A673 (cell line): ENCODE data around the gene HAPLN3. TPM values are rescaled to one million over a fixed set of nuclear protein-coding genes. Genes with fewer than 3 reads are reported as not detected.

Experiments
- BruUV-seq: library from RNA; stranded (reverse); fragments of 400-500 nt; replicated peaks from 2 replicates; lab custom pipeline; 2021; lab: Mats Ljungman, UMichigan
- CTCF ChIA-PET: fragments of 300-600 bp; sonication (Branson Sonifier 250); formaldehyde crosslinking; loops from one replicate; lab custom pipeline; 2022; ENCODE audit warnings: antibody characterized with exemption; lab: Charles Lee
- POLR2A ChIA-PET: fragments of 300-600 bp; sonication (Branson Sonifier 250); formaldehyde crosslinking; loops from one replicate; lab custom pipeline; 2022; ENCODE audit warnings: antibody characterized with exemption; ENCODE audit not compliant: low non-redundant PET; lab: Charles Lee
- DNase-seq: peaks from one replicate; pipeline ENCODE4 v3.0.0-alpha.2; 2015; ENCODE audit warnings: low spot score
- H3K27ac ChIP-seq: fragments of 200-600 bp; sonication (generic); 2 replicates; pipeline ENCODE4 v1.5.1; 2016; ENCODE audit warnings: mixed run types, low read depth, mild to moderate bottlenecking, mixed read lengths, antibody characterized with exemption, low read length; ENCODE audit not compliant: poor library complexity, severe bottlenecking
- H3K27me3 ChIP-seq: fragments of 200-600 bp; sonication (generic); replicated peaks from 2 replicates; pipeline ENCODE4 v1.6.1; 2017; ENCODE audit warnings: mixed run types, low read depth, mild to moderate bottlenecking, mixed read lengths, antibody characterized with exemption, low read length; ENCODE audit not compliant: insufficient read depth, poor library complexity
- H3K36me3 ChIP-seq: fragments of 200-600 bp; sonication (generic); 2 replicates; pipeline ENCODE4 v1.6.1; 2016; ENCODE audit warnings: mixed run types, mild to moderate bottlenecking, mixed read lengths, antibody characterized with exemption, low read length; ENCODE audit not compliant: insufficient read depth, poor library complexity, severe bottlenecking
- H3K4me1 ChIP-seq: fragments of 200-600 bp; sonication (generic); 2 replicates; pipeline ENCODE4 v1.6.1; 2017; ENCODE audit warnings: mixed run types, mild to moderate bottlenecking, mixed read lengths, antibody characterized with exemption, low read length; ENCODE audit not compliant: insufficient read depth, poor library complexity, severe bottlenecking
- H3K4me3 ChIP-seq: fragments of 200-600 bp; sonication (generic); 2 replicates; pipeline ENCODE4 v1.5.1; 2016; ENCODE audit warnings: low read depth, mixed run types, mild to moderate bottlenecking, mixed read lengths, low read length; ENCODE audit not compliant: poor library complexity, severe bottlenecking
- H3K9me3 ChIP-seq: fragments of 200-600 bp; sonication (generic); 2 replicates; pipeline ENCODE4 v1.6.1; 2016; ENCODE audit warnings: mixed run types, low read depth, mild to moderate bottlenecking, mixed read lengths, antibody characterized with exemption, low read length; ENCODE audit not compliant: poor library complexity, severe bottlenecking
- EZH2 ChIP-seq: fragments of 200-600 bp; sonication (generic); IDR thresholded peaks from 2 replicates; pipeline ENCODE4 v1.6.1; 2017; ENCODE audit warnings: borderline replicate concordance, low read depth, mild to moderate bottlenecking, mixed read lengths, antibody characterized with exemption, low read length; ENCODE audit not compliant: poor library complexity, severe bottlenecking
- intact Hi-C: fragments of 100-400 bp; cut with micrococcal nuclease; formaldehyde crosslinking; loops from one replicate; pipeline ENCODE4 v1.10.0; 2022; ENCODE audit not compliant: unreplicated experiment
- total RNA-seq: library from RNA; stranded (reverse); gene quantifications from 2 replicates; pipeline ENCODE4 v1.2.3, GENCODE V29; 2021
- TF ChIP-seq, protein P1 (sequence below): fragments of 300-800, 200-600 bp; sonication (generic); conservative IDR thresholded peaks from 2 replicates; pipeline ENCODE4 v1.5.1; 2017; ENCODE audit warnings: low read depth, mild to moderate bottlenecking, antibody characterized with exemption, low read length, moderate library complexity, mixed read lengths

The HAPLN3 gene
- total RNA-seq, 1 experiment from 2014 or later = 1.4 TPM

DNA sequence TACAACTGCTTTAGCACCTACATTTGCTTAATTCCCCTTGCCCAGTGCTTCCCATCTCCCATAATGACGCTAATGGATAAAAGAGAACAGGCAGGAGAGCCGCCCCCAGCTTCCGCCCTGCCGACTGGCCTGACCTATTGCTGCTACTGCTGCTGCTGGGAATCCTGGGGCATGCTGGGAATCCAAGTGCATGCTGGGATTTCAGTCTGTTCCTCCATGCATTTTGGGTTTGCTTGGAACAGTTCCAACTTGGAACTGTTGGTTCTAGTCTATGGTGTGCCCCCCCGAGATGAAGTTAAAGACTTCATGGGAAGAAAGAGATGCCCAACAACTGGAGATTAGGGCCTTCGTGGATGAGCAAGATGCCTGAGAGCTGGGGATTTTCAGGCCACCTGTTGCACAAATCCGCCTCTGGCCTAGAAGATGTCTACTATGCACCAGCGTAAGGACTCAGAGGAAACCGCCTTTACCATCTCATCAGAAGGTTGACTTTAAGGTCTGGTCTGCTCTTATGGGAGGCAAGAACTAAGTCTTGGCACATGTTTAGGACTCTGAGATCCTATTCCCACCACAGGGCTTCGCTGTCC lies 29.0 kb downstream of the HAPLN3 start:
- H3K36me3 ChIP-seq = no peaks in the 10 kb centered on the region
- no peaks in the 10 kb centered on the region for H3K9me3 ChIP-seq
- intact Hi-C loops = no loop called here
- no TSS peak for BruUV-seq
- H3K27me3 ChIP-seq = peaks cover 4% of the 10 kb centered on the region
- POLR2A ChIA-PET = no interaction called here
- CTCF ChIA-PET = interaction anchor here (1.0 kb wide), 1 partner anchor 12 kb away, joined by 3 read pairs; no protein-coding TSS in a partner anchor
- no peak overlapping the region for H3K27ac ChIP-seq
- H3K4me3 ChIP-seq = no peak overlapping the region
- H3K4me1 ChIP-seq = no peaks in the 10 kb centered on the region
- no peak for DNase-seq
- TF ChIP-seq, protein P1, sequence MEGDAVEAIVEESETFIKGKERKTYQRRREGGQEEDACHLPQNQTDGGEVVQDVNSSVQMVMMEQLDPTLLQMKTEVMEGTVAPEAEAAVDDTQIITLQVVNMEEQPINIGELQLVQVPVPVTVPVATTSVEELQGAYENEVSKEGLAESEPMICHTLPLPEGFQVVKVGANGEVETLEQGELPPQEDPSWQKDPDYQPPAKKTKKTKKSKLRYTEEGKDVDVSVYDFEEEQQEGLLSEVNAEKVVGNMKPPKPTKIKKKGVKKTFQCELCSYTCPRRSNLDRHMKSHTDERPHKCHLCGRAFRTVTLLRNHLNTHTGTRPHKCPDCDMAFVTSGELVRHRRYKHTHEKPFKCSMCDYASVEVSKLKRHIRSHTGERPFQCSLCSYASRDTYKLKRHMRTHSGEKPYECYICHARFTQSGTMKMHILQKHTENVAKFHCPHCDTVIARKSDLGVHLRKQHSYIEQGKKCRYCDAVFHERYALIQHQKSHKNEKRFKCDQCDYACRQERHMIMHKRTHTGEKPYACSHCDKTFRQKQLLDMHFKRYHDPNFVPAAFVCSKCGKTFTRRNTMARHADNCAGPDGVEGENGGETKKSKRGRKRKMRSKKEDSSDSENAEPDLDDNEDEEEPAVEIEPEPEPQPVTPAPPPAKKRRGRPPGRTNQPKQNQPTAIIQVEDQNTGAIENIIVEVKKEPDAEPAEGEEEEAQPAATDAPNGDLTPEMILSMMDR = no peak
- no peak for TF ChIP-seq EZH2

DNA sequence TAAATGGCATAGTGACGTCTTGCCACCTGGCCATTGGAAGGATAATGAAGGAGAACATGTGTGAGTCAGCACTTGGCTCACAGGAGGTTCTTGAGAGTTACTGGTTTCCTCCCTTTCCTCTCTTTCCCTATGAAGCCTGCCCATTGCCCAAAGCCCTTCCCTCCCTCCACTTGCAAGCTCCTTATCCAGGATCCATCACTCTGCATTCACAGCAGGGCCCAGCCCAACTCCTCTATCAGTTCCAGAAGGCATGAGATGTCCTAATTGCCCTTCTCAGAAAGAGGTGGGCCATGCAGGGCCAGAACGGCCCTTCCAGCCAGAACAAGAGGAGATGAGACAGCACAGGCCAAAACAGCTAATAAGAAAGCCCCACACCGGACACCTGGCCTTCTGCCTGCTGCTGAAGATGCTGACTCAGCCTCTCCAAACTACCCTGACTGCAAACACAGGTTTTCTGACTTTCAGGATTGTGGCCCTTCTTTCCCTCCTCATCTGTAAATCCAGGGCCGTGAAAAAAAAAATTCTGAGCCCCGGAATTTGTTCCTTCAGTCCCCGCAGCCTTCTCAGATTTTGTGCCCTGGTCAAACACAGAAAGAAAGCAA lies 29.7 kb downstream of the HAPLN3 start:
- no peaks in the 10 kb centered on the region for H3K9me3 ChIP-seq
- DNase-seq = no peak
- H3K4me3 ChIP-seq = no peak overlapping the region
- no TSS peak for BruUV-seq
- no peaks in the 10 kb centered on the region for H3K4me1 ChIP-seq
- H3K27me3 ChIP-seq = peaks cover under 1% of the 10 kb centered on the region
- POLR2A ChIA-PET = no interaction called here
- CTCF ChIA-PET = no interaction called here
- no peak for TF ChIP-seq EZH2
- TF ChIP-seq, protein P1 = no peak
- H3K36me3 ChIP-seq = no peaks in the 10 kb centered on the region
- intact Hi-C loops = no loop called here
- no peak overlapping the region for H3K27ac ChIP-seq

DNA sequence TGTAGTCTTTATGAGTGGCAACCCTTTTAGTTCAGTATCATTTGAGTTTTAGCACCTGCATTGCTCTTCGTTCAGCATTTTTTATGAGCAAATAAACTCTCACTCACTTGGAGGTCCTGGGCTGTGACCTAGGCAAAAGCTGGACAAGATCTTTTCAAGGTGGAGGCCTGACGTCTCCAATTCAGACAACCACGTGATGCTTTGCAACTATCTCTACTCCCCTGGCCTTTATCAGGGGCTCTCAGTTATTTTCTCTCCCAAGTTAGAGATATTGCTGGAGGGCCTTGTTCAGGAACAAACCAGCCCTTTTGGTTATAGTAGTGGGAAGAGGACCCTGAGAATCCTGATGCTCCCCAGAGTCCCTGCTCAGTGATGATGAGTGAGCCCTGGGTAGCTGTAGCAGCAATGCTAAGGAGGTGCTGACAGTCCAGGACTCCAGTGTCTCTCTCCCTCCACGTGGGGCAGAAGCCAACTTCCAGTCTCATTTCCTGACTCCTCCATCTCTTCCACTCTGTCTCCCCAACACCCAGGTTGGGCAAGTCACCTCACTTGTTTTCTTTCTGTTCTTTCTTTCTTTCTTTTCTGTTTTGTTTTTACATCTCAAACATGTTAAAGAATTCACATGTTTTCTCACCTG lies 30.4 kb downstream of the HAPLN3 start:
- Histone ChIP-seq H3K4me1 (no peaks in the 10 kb centered on the region), H3K27me3 (no peaks in the 10 kb centered on the region), H3K27ac (no peak overlapping the region), H3K9me3 (no peaks in the 10 kb centered on the region), H3K36me3 (no peaks in the 10 kb centered on the region), H3K4me3 (no peak overlapping the region)
- no peak for TF ChIP-seq EZH2
- TF ChIP-seq, protein P1 = no peak
- no peak for DNase-seq
- no TSS peak for BruUV-seq
- intact Hi-C loops = no loop called here
- ChIA-PET POLR2A (no interaction called here), CTCF (no interaction called here)
